Measurements from ENCODE around the gene CDIPT.

The CDIPT gene

GRCh38 chr16:29826342-29826695 is 36.7 kb downstream of the CDIPT start:
- no peak for DNase-seq (ENCODE audit: low read depth)

GRCh38 chr16:29825145-29826044 is 37.6 kb downstream of the CDIPT start:
- peak; percentile 81 for DNase-seq (ENCODE audit: low read depth)

GRCh38 chr16:29824589-29825144 is 38.4 kb downstream of the CDIPT start:
- DNase-seq (ENCODE audit: low read depth): no peak

GRCh38 chr16:29821643-29822115 is 41.3 kb downstream of the CDIPT start:
- no peak for DNase-seq (ENCODE audit: low read depth)

GRCh38 chr16:29820730-29821642 is 42.0 kb downstream of the CDIPT start:
- no peak for DNase-seq (ENCODE audit: low read depth)

GRCh38 chr16:29820271-29820701 is 42.7 kb downstream of the CDIPT start, which contains the start of gene MVP:
TSS of gene MVP (plus strand) at chr16:29820462. CDS start at chr16:29830550, 10,088 bp downstream.
- no peak for DNase-seq (ENCODE audit: low read depth)

- no peak for DNase-seq (ENCODE audit: low read depth)
Measured at GRCh38 chr16:29819506-29819905, 43.5 kb downstream of the CDIPT start.

GRCh38 chr16:29818082-29818481 is 44.9 kb downstream of the CDIPT start:
- DNase-seq (ENCODE audit: low read depth): no peak

- DNase-seq (ENCODE audit: low read depth): no peak
Measured at GRCh38 chr16:29816694-29817441, 46.2 kb downstream of the CDIPT start.

- DNase-seq (ENCODE audit: low read depth): peak; percentile 96
Measured at GRCh38 chr16:29815793-29816693, 47.0 kb downstream of the CDIPT start, which contains the start of gene PAGR1. TSS of gene PAGR1 (plus strand) at chr16:29816152. CDS start at chr16:29816526, 374 bp downstream.

- no peak for DNase-seq (ENCODE audit: low read depth)
Measured at GRCh38 chr16:29815032-29815721, 47.8 kb downstream of the CDIPT start.

- DNase-seq (ENCODE audit: low read depth): no peak
Measured at GRCh38 chr16:29814592-29814991, 48.4 kb downstream of the CDIPT start.

- DNase-seq (ENCODE audit: low read depth): no peak
Measured at GRCh38 chr16:29813644-29814562, 49.1 kb downstream of the CDIPT start.

GRCh38 chr16:29812754-29813643 is 50.0 kb downstream of the CDIPT start:
- no peak for DNase-seq (ENCODE audit: low read depth)

- no peak for DNase-seq (ENCODE audit: low read depth)
Measured at GRCh38 chr16:29811896-29812665, 50.9 kb downstream of the CDIPT start, which contains the start of gene PRRT2. TSS of gene PRRT2 (plus strand) at chr16:29812193. CDS start at chr16:29813055, 862 bp downstream.

- DNase-seq (ENCODE audit: low read depth): peak; percentile 91
Measured at GRCh38 chr16:29811170-29811895, 51.7 kb downstream of the CDIPT start.

All from stromal cell of bone marrow (primary cell).